Measurements from ENCODE around the gene SETD1B.
A peak's percentile ranks its signal among the peaks of the same experiment; 100 is the strongest.

Gene SETD1B

GRCh38 chr12:121807642-121808347 lies 4.0 kb downstream of the SETD1B start:
- DNase-seq (ENCODE audit: low read depth in 3 of 3), result no peak

DNA sequence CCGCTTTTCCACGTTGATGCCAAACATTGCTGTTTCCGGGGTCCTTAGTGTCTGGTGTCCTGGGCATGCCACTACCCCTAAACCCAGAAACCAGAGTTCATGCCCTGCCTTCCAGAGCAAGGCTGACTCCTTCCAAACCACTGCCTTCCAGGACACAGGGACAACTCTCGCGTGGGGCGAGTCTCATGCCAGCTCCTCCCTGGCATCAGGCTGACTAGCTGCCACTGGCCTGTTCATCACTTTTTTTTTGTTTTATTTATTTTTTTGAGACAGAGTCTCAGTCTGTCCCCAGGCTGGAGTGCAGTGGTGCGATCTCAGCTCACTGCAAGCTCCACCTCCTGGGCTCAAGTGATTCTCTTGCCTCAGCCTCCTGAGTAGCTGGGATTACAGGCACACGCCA lies 4.8 kb downstream of the SETD1B start:
- DNase-seq (ENCODE audit: low read depth in 3 of 3), result no peak

DNA sequence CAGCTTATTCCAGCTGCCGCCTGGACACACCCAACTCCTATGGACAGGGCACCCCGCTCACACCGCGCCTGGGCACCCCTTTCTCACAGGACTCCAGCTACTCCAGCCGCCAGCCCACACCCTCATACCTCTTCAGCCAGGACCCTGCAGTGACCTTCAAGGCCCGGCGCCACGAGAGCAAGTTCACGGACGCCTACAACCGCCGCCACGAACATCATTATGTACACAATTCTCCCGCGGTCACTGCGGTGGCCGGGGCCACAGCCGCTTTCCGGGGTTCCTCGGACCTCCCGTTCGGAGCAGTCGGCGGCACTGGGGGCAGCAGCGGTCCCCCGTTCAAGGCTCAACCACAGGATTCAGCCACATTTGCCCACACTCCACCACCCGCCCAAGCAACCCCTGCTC lies 5.9 kb downstream of the SETD1B start:
- no peak for DNase-seq (ENCODE audit: low read depth in 3 of 3)

DNA sequence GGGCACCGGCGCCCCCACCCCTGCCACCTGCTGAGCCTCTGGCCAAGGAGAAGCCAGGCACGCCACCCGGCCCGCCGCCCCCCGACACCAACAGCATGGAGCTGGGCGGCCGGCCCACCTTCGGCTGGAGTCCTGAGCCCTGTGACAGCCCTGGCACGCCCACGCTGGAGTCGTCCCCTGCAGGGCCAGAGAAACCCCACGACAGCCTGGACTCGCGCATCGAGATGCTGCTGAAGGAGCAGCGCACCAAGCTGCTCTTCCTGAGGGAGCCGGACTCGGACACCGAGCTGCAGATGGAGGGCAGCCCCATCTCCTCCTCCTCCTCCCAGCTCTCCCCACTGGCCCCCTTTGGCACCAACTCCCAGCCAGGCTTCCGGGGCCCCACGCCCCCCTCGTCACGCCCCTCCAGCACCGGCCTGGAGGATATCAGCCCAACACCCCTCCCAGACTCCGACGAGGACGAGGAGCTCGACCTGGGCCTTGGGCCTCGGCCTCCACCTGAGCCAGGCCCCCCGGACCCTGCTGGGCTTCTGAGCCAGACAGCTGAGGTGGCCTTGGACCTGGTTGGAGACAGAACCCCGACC lies 6.5 kb downstream of the SETD1B start:
- no peak for DNase-seq (ENCODE audit: low read depth in 3 of 3)

GRCh38 chr12:121810833-121811433 lies 7.1 kb downstream of the SETD1B start:
- DNase-seq (ENCODE audit: low read depth in 3 of 3), result no peak

DNA sequence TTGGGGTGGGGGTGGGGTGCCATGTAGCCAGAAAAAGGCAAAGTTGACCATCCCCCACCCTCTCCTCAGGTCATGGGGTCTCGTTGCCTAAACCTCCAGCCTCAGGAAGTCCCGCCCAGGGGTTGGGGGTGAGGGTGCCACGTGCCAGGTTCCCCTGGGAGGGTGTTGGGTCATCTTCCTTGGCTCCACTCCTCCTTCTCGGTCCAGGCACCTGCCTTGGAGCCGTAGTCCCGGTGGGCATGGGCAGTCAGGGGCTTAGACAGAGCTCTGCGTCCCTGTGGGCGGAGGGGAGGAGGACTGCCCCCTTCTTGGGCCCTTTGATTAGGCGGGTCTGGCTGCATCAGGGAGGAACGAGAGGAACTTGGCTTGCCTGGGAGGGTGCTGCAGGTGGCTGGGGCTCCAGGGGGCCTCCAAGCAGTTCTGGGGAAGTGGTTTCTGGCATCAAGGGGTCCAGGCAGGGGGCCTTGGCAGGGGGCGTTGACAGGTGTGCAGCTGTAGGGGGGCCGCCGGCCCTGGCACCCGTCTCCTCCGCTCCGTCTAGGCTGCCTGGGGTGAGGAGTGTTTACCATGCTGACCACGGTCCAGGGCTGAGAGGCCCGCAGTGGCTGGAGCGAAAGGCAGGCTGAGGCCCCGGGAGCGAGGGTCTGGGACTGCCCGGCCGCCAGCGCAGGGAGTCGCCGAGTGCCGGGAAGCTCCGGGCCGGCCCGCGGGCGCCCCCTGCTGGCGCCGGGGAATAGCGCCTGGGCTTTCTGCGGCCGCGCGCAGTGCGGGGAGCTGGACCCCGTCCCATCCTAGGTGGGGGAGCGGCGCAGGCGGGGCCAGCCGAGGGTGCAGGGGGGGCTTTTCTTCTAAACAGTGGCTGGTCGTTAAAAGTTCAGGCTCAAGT lies 7.9 kb downstream of the SETD1B start:
- DNase-seq (ENCODE audit: low read depth in 3 of 3), result peak in 1 of 3 donors; percentile 61

DNA sequence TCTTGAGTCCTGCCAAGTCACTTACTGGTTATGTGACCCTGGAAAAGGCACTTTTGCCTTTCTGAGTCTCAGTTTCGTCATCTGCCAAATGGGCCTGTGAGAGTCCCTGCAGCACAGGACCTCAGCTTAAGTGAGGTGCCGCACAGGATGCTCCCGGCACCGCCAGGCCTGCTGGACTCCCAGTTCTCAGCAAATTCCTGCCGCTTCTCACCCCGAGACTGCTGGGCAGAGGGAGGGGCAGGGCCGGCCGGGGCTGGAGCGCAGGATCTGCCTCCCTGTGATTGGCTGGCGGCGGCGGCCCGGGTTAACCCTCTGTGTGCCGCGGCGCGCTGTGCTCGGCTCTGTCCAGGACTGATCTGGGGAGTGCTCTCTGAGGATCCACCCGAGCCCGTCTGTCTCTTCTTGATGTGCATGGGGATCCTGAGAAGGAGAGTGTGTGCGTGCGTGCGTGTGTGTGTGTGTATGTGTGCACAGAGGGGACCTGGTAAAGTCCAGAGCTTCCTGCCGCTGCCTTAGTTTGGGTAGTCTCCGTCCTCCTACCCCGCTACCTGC lies 8.6 kb downstream of the SETD1B start:
- no peak for DNase-seq (ENCODE audit: low read depth in 3 of 3)

- no peak for DNase-seq (ENCODE audit: low read depth in 3 of 3)
Observed at GRCh38 chr12:121812921-121813896, 9.4 kb downstream of the SETD1B start.

- DNase-seq (ENCODE audit: low read depth in 3 of 3), result no peak
Observed at GRCh38 chr12:121813951-121814350, 10.1 kb downstream of the SETD1B start.

- no peak for DNase-seq (ENCODE audit: low read depth in 3 of 3)
Observed at GRCh38 chr12:121814429-121815119, 10.8 kb downstream of the SETD1B start.

- DNase-seq (ENCODE audit: low read depth in 3 of 3), result no peak
Observed at GRCh38 chr12:121815263-121815662, 11.5 kb downstream of the SETD1B start.

DNA sequence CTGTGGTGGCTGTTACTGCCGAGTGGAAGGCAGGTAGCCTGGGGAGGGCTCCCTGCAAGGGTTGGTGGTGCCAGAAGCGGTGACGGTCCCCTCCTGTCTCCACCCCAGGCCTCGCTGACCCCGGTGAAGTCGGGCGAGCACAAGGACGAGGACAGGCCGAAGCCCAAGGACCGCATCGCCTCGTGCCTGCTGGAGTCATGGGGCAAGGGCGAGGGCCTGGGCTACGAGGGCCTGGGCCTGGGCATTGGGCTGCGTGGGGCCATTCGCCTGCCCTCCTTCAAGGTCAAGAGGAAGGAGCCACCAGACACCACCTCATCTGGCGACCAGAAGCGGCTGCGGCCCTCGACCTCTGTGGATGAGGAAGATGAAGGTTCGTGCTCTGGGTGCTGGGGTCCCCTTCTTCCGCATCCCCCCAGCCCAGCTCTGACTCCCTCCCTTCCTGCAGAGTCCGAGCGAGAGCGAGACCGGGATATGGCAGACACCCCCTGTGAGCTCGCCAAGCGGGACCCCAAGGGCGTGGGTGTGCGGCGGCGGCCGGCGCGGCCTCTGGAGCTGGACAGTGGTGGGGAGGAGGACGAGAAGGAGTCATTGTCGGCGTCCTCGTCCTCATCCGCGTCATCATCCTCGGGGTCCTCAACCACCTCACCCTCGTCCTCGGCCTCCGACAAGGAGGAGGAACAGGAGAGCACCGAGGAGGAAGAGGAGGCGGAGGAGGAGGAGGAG lies 13.3 kb downstream of the SETD1B start:
- no peak for DNase-seq (ENCODE audit: low read depth in 3 of 3)

GRCh38 chr12:121817648-121818043 lies 13.8 kb downstream of the SETD1B start:
- DNase-seq (ENCODE audit: low read depth in 3 of 3), result no peak

- no peak for DNase-seq (ENCODE audit: low read depth in 3 of 3)
Observed at GRCh38 chr12:121819212-121819949, 15.6 kb downstream of the SETD1B start.

DNA sequence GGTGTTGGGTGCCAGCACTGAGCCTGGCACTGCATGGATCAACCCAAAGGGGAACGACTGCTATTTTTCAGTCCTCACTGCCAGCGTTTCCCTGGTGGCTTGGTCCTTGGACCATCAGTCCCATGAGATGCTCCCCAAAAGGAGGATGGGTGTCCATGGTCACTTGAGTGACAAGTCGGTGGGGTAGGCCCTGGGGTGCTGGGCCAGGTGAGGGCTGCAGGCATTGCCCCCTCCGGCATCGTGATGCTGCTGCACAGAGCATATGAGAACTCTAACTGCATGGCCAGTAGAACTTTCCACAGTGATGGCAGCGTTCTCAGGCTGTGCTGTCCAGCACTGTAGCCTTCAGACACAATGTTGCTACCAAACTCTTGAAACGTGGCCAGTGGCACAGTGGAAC lies 16.2 kb downstream of the SETD1B start:
- no peak for DNase-seq (ENCODE audit: low read depth in 3 of 3)

GRCh38 chr12:121822393-121823100 lies 18.7 kb downstream of the SETD1B start:
- DNase-seq (ENCODE audit: low read depth in 3 of 3), result no peak

DNA sequence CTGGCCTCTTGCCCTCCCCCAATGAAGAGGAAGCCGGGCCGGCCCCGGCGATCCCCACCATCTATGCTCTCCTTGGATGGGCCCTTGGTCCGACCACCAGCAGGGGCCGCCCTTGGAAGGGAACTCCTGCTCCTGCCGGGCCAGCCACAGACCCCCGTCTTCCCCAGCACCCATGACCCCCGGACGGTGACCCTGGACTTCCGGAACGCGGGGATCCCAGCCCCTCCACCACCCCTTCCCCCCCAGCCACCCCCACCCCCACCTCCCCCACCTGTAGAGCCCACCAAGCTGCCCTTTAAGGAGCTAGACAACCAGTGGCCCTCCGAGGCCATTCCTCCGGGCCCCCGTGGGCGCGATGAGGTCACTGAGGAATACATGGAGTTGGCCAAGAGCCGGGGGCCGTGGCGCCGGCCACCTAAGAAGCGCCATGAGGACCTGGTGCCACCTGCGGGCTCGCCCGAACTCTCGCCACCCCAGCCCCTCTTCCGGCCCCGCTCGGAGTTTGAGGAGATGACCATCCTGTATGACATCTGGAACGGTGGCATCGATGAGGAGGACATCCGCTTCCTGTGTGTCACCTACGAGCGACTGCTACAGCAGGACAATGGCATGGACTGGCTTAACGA lies 19.4 kb downstream of the SETD1B start:
- DNase-seq (ENCODE audit: low read depth in 3 of 3), result no peak

DNA sequence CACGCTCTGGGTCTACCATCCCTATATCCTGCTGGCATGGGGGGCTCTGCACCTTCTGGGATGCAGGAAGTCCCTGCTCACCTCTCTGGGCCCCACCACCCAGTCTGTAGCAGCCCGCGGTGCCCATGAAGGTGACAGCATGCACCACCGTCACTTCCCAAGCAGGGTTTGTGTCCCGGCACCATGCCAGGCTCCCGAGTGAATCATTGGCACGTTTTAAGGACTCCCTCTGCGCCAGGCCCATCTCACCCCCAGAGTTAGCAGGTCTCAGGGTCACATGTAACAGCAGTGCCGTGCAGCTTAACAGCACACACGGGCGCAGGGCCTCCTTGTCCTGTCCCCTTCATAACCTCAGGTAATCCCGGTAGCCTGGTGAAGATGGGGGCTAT lies 19.9 kb downstream of the SETD1B start:
- DNase-seq (ENCODE audit: low read depth in 3 of 3), result no peak

All from stimulated activated CD4-positive, alpha-beta T cell treated with anti-CD3 and anti-CD28 coated beads, TNF-alpha, amount 100 ng/mL, for 48 hours (primary cell).